MG63 (cell line): ENCODE data around the gene ADPRHL1. TPM values are rescaled to one million over a fixed set of nuclear protein-coding genes. Genes with fewer than 3 reads are reported as not detected.

Source experiments
- DNase-seq: peaks from one replicate; pipeline ENCODE4 v3.0.0-alpha.2; 2020
- H3K27me3 ChIP-seq: fragments of 250-450 bp; sonication (Bioruptor Pico); 2 replicates; pipeline ENCODE4 v1.5.1; 2020; ENCODE audit warnings: mild to moderate bottlenecking, moderate library complexity
- H3K36me3 ChIP-seq: fragments of 250-450 bp; sonication (Bioruptor Pico); 2 replicates; pipeline ENCODE4 v1.5.1; 2020; ENCODE audit warnings: mild to moderate bottlenecking, moderate library complexity
- H3K4me3 ChIP-seq: fragments of 250-450 bp; sonication (Bioruptor Pico); 2 replicates; pipeline ENCODE4 v1.5.1; 2020; ENCODE audit warnings: mild to moderate bottlenecking, moderate library complexity
- H3K9me3 ChIP-seq: fragments of 250-450 bp; sonication (Bioruptor Pico); 2 replicates; pipeline ENCODE4 v1.5.1; 2020; ENCODE audit warnings: mild to moderate bottlenecking, moderate library complexity
- total RNA-seq: library from RNA; depleted of rRNA; stranded (reverse); fragments of >200 nt; shearing (Covaris generic); gene quantifications from 2 replicates; pipeline ENCODE4 v1.2.3, GENCODE V29; 2014; ENCODE audit warnings: low replicate concordance

Gene ADPRHL1
- total RNA-seq, 1 experiment from 2014 or later = 2.8 TPM

GRCh38 chr13:113429608-113429985 lies 23.7 kb downstream of the ADPRHL1 start:
- Histone ChIP-seq H3K27me3 (no peaks in the 10 kb centered on the region), H3K9me3 (no peaks in the 10 kb centered on the region), H3K4me3 (no peak overlapping the region), H3K36me3 (no peaks in the 10 kb centered on the region)
- DNase-seq = no peak

- Histone ChIP-seq H3K36me3 (no peaks in the 10 kb centered on the region), H3K9me3 (no peaks in the 10 kb centered on the region), H3K27me3 (no peaks in the 10 kb centered on the region), H3K4me3 (no peak overlapping the region)
- DNase-seq = no peak
These were observed 24.2 kb downstream of the ADPRHL1 start for GRCh38 chr13:113428871-113429607.

- Histone ChIP-seq H3K27me3 (no peaks in the 10 kb centered on the region), H3K4me3 (no peak overlapping the region), H3K36me3 (no peaks in the 10 kb centered on the region), H3K9me3 (no peaks in the 10 kb centered on the region)
- no peak for DNase-seq
These were observed 24.8 kb downstream of the ADPRHL1 start for GRCh38 chr13:113428469-113428865.

- no peaks in the 10 kb centered on the region for H3K27me3 ChIP-seq
- H3K36me3 ChIP-seq = no peaks in the 10 kb centered on the region
- no peaks in the 10 kb centered on the region for H3K9me3 ChIP-seq
- no peak for DNase-seq
- no peak overlapping the region for H3K4me3 ChIP-seq
These were observed 25.5 kb downstream of the ADPRHL1 start for GRCh38 chr13:113427562-113428468.

- no peaks in the 10 kb centered on the region for H3K36me3 ChIP-seq
- DNase-seq = no peak
- no peaks in the 10 kb centered on the region for H3K9me3 ChIP-seq
- H3K4me3 ChIP-seq = no peak overlapping the region
- H3K27me3 ChIP-seq = no peaks in the 10 kb centered on the region
These were observed 26.7 kb downstream of the ADPRHL1 start for GRCh38 chr13:113426591-113426986.

GRCh38 chr13:113425941-113426590 lies 27.2 kb downstream of the ADPRHL1 start:
- Histone ChIP-seq H3K9me3 (no peaks in the 10 kb centered on the region), H3K27me3 (no peaks in the 10 kb centered on the region), H3K36me3 (no peaks in the 10 kb centered on the region), H3K4me3 (no peak overlapping the region)
- DNase-seq = no peak

- Histone ChIP-seq H3K9me3 (no peaks in the 10 kb centered on the region), H3K27me3 (no peaks in the 10 kb centered on the region), H3K36me3 (no peaks in the 10 kb centered on the region; the same call in 1 of the 2 replicates), H3K4me3 (no peak overlapping the region)
- no peak for DNase-seq
These were observed 29.6 kb downstream of the ADPRHL1 start for GRCh38 chr13:113423520-113424163.

GRCh38 chr13:113422807-113423519 lies 30.3 kb downstream of the ADPRHL1 start:
- Histone ChIP-seq H3K4me3 (no peak overlapping the region), H3K9me3 (no peaks in the 10 kb centered on the region), H3K36me3 (no peaks in the 10 kb centered on the region; the same call in 1 of the 2 replicates), H3K27me3 (no peaks in the 10 kb centered on the region)
- DNase-seq = no peak

- Histone ChIP-seq H3K9me3 (no peaks in the 10 kb centered on the region), H3K36me3 (no peaks in the 10 kb centered on the region; the same call in 1 of the 2 replicates), H3K27me3 (no peaks in the 10 kb centered on the region), H3K4me3 (no peak overlapping the region)
- DNase-seq = no peak
These were observed 31.5 kb downstream of the ADPRHL1 start for GRCh38 chr13:113421673-113422270.

GRCh38 chr13:113420833-113421600 lies 32.3 kb downstream of the ADPRHL1 start:
- no peak overlapping the region for H3K4me3 ChIP-seq
- DNase-seq = no peak
- no peaks in the 10 kb centered on the region for H3K9me3 ChIP-seq
- no peaks in the 10 kb centered on the region; the same call in 1 of the 2 replicates for H3K36me3 ChIP-seq
- no peaks in the 10 kb centered on the region for H3K27me3 ChIP-seq

- no peak for DNase-seq
- no peaks in the 10 kb centered on the region; the same call in 1 of the 2 replicates for H3K36me3 ChIP-seq
- no peaks in the 10 kb centered on the region for H3K9me3 ChIP-seq
- no peak overlapping the region for H3K4me3 ChIP-seq
- H3K27me3 ChIP-seq = no peaks in the 10 kb centered on the region
These were observed 33.1 kb downstream of the ADPRHL1 start for GRCh38 chr13:113420232-113420631.

GRCh38 chr13:113419531-113420193 lies 33.6 kb downstream of the ADPRHL1 start:
- Histone ChIP-seq H3K4me3 (no peak overlapping the region), H3K27me3 (no peaks in the 10 kb centered on the region), H3K9me3 (no peaks in the 10 kb centered on the region), H3K36me3 (no peaks in the 10 kb centered on the region; the same call in 1 of the 2 replicates)
- no peak for DNase-seq

GRCh38 chr13:113418722-113419049 lies 34.6 kb downstream of the ADPRHL1 start:
- H3K36me3 ChIP-seq = no peaks in the 10 kb centered on the region; the same call in 1 of the 2 replicates
- no peaks in the 10 kb centered on the region for H3K9me3 ChIP-seq
- no peak for DNase-seq
- H3K27me3 ChIP-seq = no peaks in the 10 kb centered on the region
- no peak overlapping the region for H3K4me3 ChIP-seq

GRCh38 chr13:113417836-113418721 lies 35.2 kb downstream of the ADPRHL1 start:
- Histone ChIP-seq H3K4me3 (no peak overlapping the region), H3K36me3 (no peaks in the 10 kb centered on the region; the same call in 1 of the 2 replicates), H3K27me3 (no peaks in the 10 kb centered on the region), H3K9me3 (no peaks in the 10 kb centered on the region)
- no peak for DNase-seq
